Skeletal muscle satellite cell (primary cell): Measurements from ENCODE around the gene ANTKMT.
A peak's percentile ranks its signal among the peaks of the same experiment; 100 is the strongest.

Experiments
- H3K27me3 ChIP-seq: 2 replicates; pipeline ENCODE4 v1.7.0; 2013; ENCODE audit warnings: low read length; ENCODE audit not compliant: control insufficient read depth, insufficient read depth
- H3K36me3 ChIP-seq: 2 replicates; pipeline ENCODE4 v1.7.0; 2013; ENCODE audit warnings: mild to moderate bottlenecking, control low read depth, low read length; ENCODE audit not compliant: insufficient read depth
- H3K4me1 ChIP-seq: 2 replicates; pipeline ENCODE4 v1.7.0; 2013; ENCODE audit warnings: low read length; ENCODE audit not compliant: control insufficient read depth, insufficient read depth
- H3K4me2 ChIP-seq: 2 replicates; pipeline ENCODE4 v1.7.0; 2013; ENCODE audit warnings: mild to moderate bottlenecking, low read length
- H3K4me3 ChIP-seq: 2 replicates; pipeline ENCODE4 v1.7.0; 2013; ENCODE audit warnings: low read length
- H3K9ac ChIP-seq: 2 replicates; pipeline ENCODE4 v1.7.0; 2013; ENCODE audit warnings: mild to moderate bottlenecking, low read depth, low read length, moderate library complexity
- H3K9me3 ChIP-seq: replicated peaks from 2 replicates; pipeline ENCODE4 v1.7.0; 2013; ENCODE audit warnings: mild to moderate bottlenecking, control low read depth, low read length

ANTKMT gene

GRCh38 chr16:677316-678190 lies 43.4 kb upstream of the ANTKMT start:
- no peak overlapping the region for H3K9ac ChIP-seq
- peaks cover 23% of the 10 kb centered on the region for H3K4me1 ChIP-seq
- H3K27me3 ChIP-seq, result no peaks in the 10 kb centered on the region
- no peak overlapping the region for H3K4me3 ChIP-seq
- peaks cover 28% of the 10 kb centered on the region for H3K36me3 ChIP-seq
- H3K4me2 ChIP-seq, result no peak overlapping the region
- no peaks in the 10 kb centered on the region for H3K9me3 ChIP-seq

GRCh38 chr16:678209-678857 lies 42.6 kb upstream of the ANTKMT start:
- Histone ChIP-seq H3K9me3 (no peaks in the 10 kb centered on the region), H3K4me3 (no peak overlapping the region), H3K36me3 (peaks cover 28% of the 10 kb centered on the region), H3K9ac (no peak overlapping the region), H3K4me1 (peaks cover 30% of the 10 kb centered on the region), H3K4me2 (no peak overlapping the region), H3K27me3 (no peaks in the 10 kb centered on the region)

- H3K36me3 ChIP-seq, result peaks cover 23% of the 10 kb centered on the region
- peaks cover 37% of the 10 kb centered on the region for H3K4me1 ChIP-seq
- no peaks in the 10 kb centered on the region for H3K9me3 ChIP-seq
- H3K9ac ChIP-seq, result peak overlapping the region; percentile 51
- peak overlapping the region; percentile 93 for H3K4me2 ChIP-seq
- peak overlapping the region; percentile 75 for H3K4me3 ChIP-seq
- H3K27me3 ChIP-seq, result no peaks in the 10 kb centered on the region
These were observed 41.8 kb upstream of the ANTKMT start for GRCh38 chr16:678858-679813.

GRCh38 chr16:679814-680624 lies 40.9 kb upstream of the ANTKMT start, which contains the start of gene STUB1:
Gene STUB1, plus strand, starts transcription at chr16:680410. Its CDS starts 116 bp downstream, at chr16:680526.
- Histone ChIP-seq H3K4me1 (peaks cover 44% of the 10 kb centered on the region), H3K9me3 (no peaks in the 10 kb centered on the region), H3K4me2 (peak within 1 kb of the TSS; percentile 100), H3K9ac (peak within 1 kb of the TSS; percentile 91), H3K36me3 (peaks cover 24% of the 10 kb centered on the region), H3K4me3 (peak within 1 kb of the TSS; percentile 96), H3K27me3 (no peaks in the 10 kb centered on the region)

- H3K4me3 ChIP-seq, result peak overlapping the region; percentile 96
- H3K4me2 ChIP-seq, result peak overlapping the region; percentile 100
- H3K4me1 ChIP-seq, result peaks cover 41% of the 10 kb centered on the region
These were observed 40.4 kb upstream of the ANTKMT start for GRCh38 chr16:680625-680945.

GRCh38 chr16:680967-681745 lies 39.8 kb upstream of the ANTKMT start:
- Histone ChIP-seq H3K9ac (peak overlapping the region; percentile 91), H3K9me3 (no peaks in the 10 kb centered on the region), H3K27me3 (no peaks in the 10 kb centered on the region), H3K4me3 (peak overlapping the region; percentile 96), H3K4me2 (peak overlapping the region; percentile 100), H3K36me3 (peaks cover 33% of the 10 kb centered on the region), H3K4me1 (peaks cover 41% of the 10 kb centered on the region)

More at GRCh38 chr16:680625-680945, 40.4 kb upstream of the ANTKMT start:
- H3K36me3 ChIP-seq, result peaks cover 30% of the 10 kb centered on the region
- no peaks in the 10 kb centered on the region for H3K9me3 ChIP-seq
- H3K27me3 ChIP-seq, result no peaks in the 10 kb centered on the region
- peak overlapping the region; percentile 91 for H3K9ac ChIP-seq

- Histone ChIP-seq H3K27me3 (no peaks in the 10 kb centered on the region), H3K36me3 (peaks cover 35% of the 10 kb centered on the region), H3K4me2 (peak overlapping the region; percentile 100), H3K9me3 (no peaks in the 10 kb centered on the region), H3K4me1 (peaks cover 41% of the 10 kb centered on the region), H3K4me3 (peak overlapping the region; percentile 96), H3K9ac (peak overlapping the region; percentile 91)
These were observed 39.1 kb upstream of the ANTKMT start for GRCh38 chr16:681746-682427.

- peaks cover 35% of the 10 kb centered on the region for H3K36me3 ChIP-seq
These were observed 38.2 kb upstream of the ANTKMT start for GRCh38 chr16:682493-683395.

GRCh38 chr16:683396-684070 lies 37.4 kb upstream of the ANTKMT start:
- H3K4me1 ChIP-seq, result peaks cover 41% of the 10 kb centered on the region
- H3K36me3 ChIP-seq, result peaks cover 35% of the 10 kb centered on the region
- H3K4me2 ChIP-seq, result peak overlapping the region; percentile 94
- H3K9ac ChIP-seq, result peak overlapping the region; percentile 76
- H3K27me3 ChIP-seq, result no peaks in the 10 kb centered on the region
- peak overlapping the region; percentile 79 for H3K4me3 ChIP-seq
- H3K9me3 ChIP-seq, result no peaks in the 10 kb centered on the region

More at GRCh38 chr16:682493-683395, 38.2 kb upstream of the ANTKMT start:
- peak overlapping the region; percentile 94 for H3K4me2 ChIP-seq
- H3K9me3 ChIP-seq, result no peaks in the 10 kb centered on the region
- no peaks in the 10 kb centered on the region for H3K27me3 ChIP-seq
- peak overlapping the region; percentile 76 for H3K9ac ChIP-seq
- peaks cover 41% of the 10 kb centered on the region for H3K4me1 ChIP-seq
- H3K4me3 ChIP-seq, result peak overlapping the region; percentile 79
